ENCODE measurements around the gene MAPK11. TPM values are rescaled to one million over a fixed set of nuclear protein-coding genes. Genes with fewer than 3 reads are reported as not detected.

MAPK11 gene
- total and polyA plus RNA-seq, 9 of the 15 experiments (the other 6 are each of a cell fraction or from before 2014, with no cell fraction given), result 0.06 to 14.6 (median 5.3) TPM

DNA sequence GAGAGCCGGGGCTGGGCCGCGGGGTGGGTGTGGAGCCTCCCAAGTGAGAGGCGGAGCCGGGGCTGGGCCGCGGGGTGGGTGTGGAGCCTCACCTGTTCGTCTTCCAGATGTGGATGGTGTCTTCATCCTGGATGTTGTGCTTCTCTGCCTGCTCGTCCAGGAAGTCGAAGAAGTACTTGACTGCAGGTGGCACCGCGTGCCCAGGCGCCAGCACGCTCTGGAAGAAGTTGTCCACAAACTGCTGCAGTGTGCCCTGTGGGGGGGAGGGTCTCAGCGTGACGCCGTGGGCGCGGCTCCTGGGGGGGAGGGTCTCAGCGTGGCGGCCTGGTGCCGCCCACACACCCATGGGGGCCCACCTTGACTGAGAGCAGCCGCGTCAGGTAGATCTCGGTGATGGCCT lies 7.6 kb upstream of the MAPK11 start:
- H3K4me2 ChIP-seq (ENCODE audit: insufficient read depth, low read length), result no peak overlapping the region
- intact Hi-C loops (cut with micrococcal nuclease) (no loop called here), in situ Hi-C loops (cut with MboI) (no loop called here)
- H3K9me3 ChIP-seq (replicated peaks; ENCODE audit: control insufficient read depth, insufficient read depth, low read depth, low read length), result no peaks in the 10 kb centered on the region
- FAIRE-seq (no peak), ATAC-seq (no peak), DNase-seq (ENCODE audit: extremely low read depth in 1 of 4, low spot score in 3 of 4) (no peak)
- no peak overlapping the region for H3K4me3 ChIP-seq
- H2AFZ ChIP-seq (ENCODE audit: low read depth, low read length), result no peak overlapping the region
- no peak overlapping the region for H3K9ac ChIP-seq (ENCODE audit: insufficient read depth in 1 of 2, low read depth in 2 of 2, low read length in 2 of 2)
- H3K79me2 ChIP-seq (ENCODE audit: control insufficient read depth, insufficient read depth, low read length), result no peaks in the 10 kb centered on the region
- H4K20me1 ChIP-seq (replicated peaks; ENCODE audit: control insufficient read depth, insufficient read depth, low read length), result no peaks in the 10 kb centered on the region
- no TSS peak for BruUV-seq (replicated peaks)
- no CpG with 5 or more reads among the region's 25 CpGs for WGBS (ENCODE audit: insufficient coverage, low coverage, missing lambda C conversion rate)
- ChIA-PET POLR2A (no interaction called here), CTCF (ENCODE audit: low intra/inter-chr PET ratio) (no interaction called here)
- H3K4me1 ChIP-seq (replicated peaks in 1 of 2; ENCODE audit: control insufficient read depth in 2 of 2, insufficient read depth in 2 of 2, low read length in 2 of 2), result peaks cover 0 to 25% of the 10 kb centered on the region in 2 experiments; a peak in 3 of 5 replicates
- TF ChIP-seq NBN (IDR thresholded peaks at IDR 0.05; ENCODE audit: low read depth) (no peak), MTF1 (CRISPR knock-in tag; IDR thresholded peaks at IDR 0.05; ENCODE audit: borderline replicate concordance) (no peak), SLC30A9 (CRISPR knock-in tag; IDR thresholded peaks at IDR 0.05) (no peak), HDGF (IDR thresholded peaks at IDR 0.05) (no peak), TAF1 (IDR thresholded peaks at IDR 0.05; ENCODE audit: control insufficient read depth, extremely low read depth, insufficient read depth, low read length, severe bottlenecking) (no peak), ATF1 (CRISPR knock-in tag; IDR thresholded peaks at IDR 0.05) (no peak), ATF1 (tag; IDR thresholded peaks at IDR 0.05) (no peak), ZNF551 (CRISPR knock-in tag; IDR thresholded peaks at IDR 0.05) (no peak), EHMT2 (IDR thresholded peaks at IDR 0.05) (no peak)
- TF ChIP-seq, protein P1, sequence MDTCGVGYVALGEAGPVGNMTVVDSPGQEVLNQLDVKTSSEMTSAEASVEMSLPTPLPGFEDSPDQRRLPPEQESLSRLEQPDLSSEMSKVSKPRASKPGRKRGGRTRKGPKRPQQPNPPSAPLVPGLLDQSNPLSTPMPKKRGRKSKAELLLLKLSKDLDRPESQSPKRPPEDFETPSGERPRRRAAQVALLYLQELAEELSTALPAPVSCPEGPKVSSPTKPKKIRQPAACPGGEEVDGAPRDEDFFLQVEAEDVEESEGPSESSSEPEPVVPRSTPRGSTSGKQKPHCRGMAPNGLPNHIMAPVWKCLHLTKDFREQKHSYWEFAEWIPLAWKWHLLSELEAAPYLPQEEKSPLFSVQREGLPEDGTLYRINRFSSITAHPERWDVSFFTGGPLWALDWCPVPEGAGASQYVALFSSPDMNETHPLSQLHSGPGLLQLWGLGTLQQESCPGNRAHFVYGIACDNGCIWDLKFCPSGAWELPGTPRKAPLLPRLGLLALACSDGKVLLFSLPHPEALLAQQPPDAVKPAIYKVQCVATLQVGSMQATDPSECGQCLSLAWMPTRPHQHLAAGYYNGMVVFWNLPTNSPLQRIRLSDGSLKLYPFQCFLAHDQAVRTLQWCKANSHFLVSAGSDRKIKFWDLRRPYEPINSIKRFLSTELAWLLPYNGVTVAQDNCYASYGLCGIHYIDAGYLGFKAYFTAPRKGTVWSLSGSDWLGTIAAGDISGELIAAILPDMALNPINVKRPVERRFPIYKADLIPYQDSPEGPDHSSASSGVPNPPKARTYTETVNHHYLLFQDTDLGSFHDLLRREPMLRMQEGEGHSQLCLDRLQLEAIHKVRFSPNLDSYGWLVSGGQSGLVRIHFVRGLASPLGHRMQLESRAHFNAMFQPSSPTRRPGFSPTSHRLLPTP (IDR thresholded peaks at IDR 0.05; ENCODE audit: borderline replicate concordance, extremely low read depth, insufficient read length), result no peak
- no peaks in the 10 kb centered on the region for H3K27me3 ChIP-seq (ENCODE audit: control insufficient read depth in 2 of 2, insufficient read depth in 2 of 2, low read length in 2 of 2)
- no peak overlapping the region for H3K27ac ChIP-seq (ENCODE audit: extremely low read depth, low read depth, low read length)
- no peaks in the 10 kb centered on the region for H3K9me1 ChIP-seq (ENCODE audit: control insufficient read depth, insufficient read depth, low read length)
- peaks cover 49% of the 10 kb centered on the region; the same call in 1 of the 3 replicates for H3K36me3 ChIP-seq (ENCODE audit: control insufficient read depth, insufficient read depth, low read length)

All from K562 (cell line).